ENCODE results near the gene RUFY4. TPM values are rescaled to one million over a fixed set of nuclear protein-coding genes. Genes with fewer than 3 reads are reported as not detected.
A peak's percentile ranks its signal among the peaks of the same experiment; 100 is the strongest.

RUFY4 gene
- total RNA-seq, 1 donor from 2014 or later, result not detected

DNA sequence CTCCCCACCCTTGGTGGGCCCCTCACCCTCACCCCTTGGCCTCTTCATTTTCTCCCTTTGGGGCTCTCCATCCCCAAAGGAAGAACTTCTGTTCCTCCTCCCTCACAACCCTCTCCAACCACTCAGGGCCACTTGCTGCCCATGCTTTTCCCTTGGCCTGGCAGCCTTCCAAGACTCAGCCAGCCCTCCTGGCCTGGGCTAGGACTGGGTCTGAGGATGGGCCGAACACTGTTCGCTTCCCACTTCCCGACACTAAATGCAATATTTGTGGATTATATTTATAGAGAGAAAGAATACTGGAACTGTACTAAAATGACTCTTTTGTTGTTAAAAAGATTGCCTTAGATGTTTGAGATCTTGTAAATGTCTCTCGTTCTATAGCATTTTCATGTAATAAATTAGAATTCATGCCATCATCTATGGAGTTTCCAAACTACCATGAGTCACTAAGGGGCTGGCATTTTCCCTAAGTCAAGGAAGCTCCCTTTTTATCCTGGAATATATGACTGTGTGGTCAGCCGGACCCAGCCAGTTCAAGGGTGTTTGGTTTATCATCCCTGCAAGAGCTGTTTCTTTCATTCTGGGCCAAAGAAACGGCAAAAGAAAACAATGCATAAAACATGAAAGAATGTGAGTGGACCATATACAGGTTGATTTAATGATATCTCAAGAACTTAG lies 60.5 kb downstream of the RUFY4 start:
- no peaks in the 10 kb centered on the region for H3K36me3 ChIP-seq
- TF ChIP-seq, protein P1, sequence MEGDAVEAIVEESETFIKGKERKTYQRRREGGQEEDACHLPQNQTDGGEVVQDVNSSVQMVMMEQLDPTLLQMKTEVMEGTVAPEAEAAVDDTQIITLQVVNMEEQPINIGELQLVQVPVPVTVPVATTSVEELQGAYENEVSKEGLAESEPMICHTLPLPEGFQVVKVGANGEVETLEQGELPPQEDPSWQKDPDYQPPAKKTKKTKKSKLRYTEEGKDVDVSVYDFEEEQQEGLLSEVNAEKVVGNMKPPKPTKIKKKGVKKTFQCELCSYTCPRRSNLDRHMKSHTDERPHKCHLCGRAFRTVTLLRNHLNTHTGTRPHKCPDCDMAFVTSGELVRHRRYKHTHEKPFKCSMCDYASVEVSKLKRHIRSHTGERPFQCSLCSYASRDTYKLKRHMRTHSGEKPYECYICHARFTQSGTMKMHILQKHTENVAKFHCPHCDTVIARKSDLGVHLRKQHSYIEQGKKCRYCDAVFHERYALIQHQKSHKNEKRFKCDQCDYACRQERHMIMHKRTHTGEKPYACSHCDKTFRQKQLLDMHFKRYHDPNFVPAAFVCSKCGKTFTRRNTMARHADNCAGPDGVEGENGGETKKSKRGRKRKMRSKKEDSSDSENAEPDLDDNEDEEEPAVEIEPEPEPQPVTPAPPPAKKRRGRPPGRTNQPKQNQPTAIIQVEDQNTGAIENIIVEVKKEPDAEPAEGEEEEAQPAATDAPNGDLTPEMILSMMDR (IDR thresholded peaks at IDR 0.05), result no peak
- ATAC-seq (no peak), DNase-seq (no peak)
- intact Hi-C loops (cut with DNase I), result no loop called here
- H3K4me3 ChIP-seq, result no peak overlapping the region
- H3K4me1 ChIP-seq, result peaks cover 13% of the 10 kb centered on the region
- H3K9me3 ChIP-seq, result no peaks in the 10 kb centered on the region
- no peaks in the 10 kb centered on the region for H3K27me3 ChIP-seq
- no peak overlapping the region for H3K27ac ChIP-seq

DNA sequence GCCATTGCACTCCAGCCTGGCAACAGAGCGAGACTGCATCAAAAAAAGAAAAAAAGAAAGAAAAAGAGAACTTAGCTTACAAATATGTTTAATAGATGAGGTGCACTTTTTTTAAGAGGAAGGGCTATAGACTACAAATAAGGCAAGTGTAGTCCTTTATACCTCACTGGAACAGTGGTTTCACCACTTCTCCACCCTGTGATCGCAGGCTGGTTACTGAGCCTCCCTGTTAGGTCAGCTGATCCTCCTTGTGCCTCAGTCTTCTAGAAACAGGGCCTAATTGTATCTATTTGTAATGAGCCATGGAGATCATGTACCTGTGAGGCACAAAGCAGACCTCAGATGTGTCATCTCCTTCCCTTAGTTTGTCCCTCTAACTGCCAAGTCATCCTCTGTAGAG lies 61.3 kb downstream of the RUFY4 start:
- Histone ChIP-seq H3K27ac (no peak overlapping the region), H3K36me3 (no peaks in the 10 kb centered on the region), H3K27me3 (no peaks in the 10 kb centered on the region), H3K4me1 (peaks cover 5% of the 10 kb centered on the region), H3K4me3 (no peak overlapping the region), H3K9me3 (no peaks in the 10 kb centered on the region)
- no peak for DNase-seq
- intact Hi-C loops (cut with DNase I), result no loop called here
- peak; percentile 26 for ATAC-seq
- TF ChIP-seq, protein P1 (IDR thresholded peaks at IDR 0.05), result no peak

DNA sequence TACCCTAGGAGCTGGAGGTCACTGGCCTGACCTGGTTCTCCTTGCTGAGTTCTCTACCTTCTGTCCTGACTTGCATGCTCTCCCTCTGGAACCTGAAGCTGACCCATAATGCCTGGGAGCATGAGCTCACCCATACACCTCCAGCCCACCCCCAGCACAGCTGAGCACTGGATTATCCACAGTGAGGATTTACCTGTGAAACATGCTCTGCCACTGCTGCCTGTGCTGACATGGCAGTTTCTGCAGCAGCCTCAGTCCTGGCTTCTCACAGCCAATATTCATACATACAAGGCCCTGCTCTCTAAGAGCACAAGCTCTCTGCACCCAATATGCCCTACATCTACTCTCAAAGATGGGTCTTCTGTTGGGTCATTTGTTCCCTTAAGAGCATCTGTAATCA lies 61.8 kb downstream of the RUFY4 start:
- Histone ChIP-seq H3K9me3 (no peaks in the 10 kb centered on the region), H3K4me3 (no peak overlapping the region), H3K27ac (no peak overlapping the region), H3K4me1 (peaks cover 4% of the 10 kb centered on the region), H3K27me3 (no peaks in the 10 kb centered on the region), H3K36me3 (no peaks in the 10 kb centered on the region)
- TF ChIP-seq, protein P1 (IDR thresholded peaks at IDR 0.05), result no peak
- intact Hi-C loops (cut with DNase I), result no loop called here
- peak; percentile 16 for ATAC-seq
- no peak for DNase-seq

DNA sequence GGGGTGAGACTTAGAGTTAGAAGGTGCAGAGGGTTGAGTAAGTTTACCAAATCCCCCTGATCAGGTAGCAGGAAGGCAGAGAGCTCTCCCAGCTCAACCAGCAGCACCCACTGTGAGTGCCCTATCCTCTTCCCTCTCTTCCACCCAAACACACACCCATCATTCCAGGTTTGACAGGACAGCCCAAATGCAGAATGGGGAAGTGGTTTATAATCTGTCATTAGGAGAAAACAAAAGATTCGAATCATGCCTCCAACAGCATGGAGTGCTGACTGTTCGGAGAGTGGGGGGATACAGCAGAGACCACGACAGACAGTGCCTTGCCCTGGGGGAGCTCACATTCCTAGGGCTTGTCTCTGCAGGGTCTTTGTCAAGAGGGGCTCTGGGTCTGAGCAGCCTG lies 68.5 kb downstream of the RUFY4 start:
- H3K4me1 ChIP-seq, result no peaks in the 10 kb centered on the region
- no peak overlapping the region for H3K27ac ChIP-seq
- no peaks in the 10 kb centered on the region for H3K9me3 ChIP-seq
- TF ChIP-seq, protein P1 (IDR thresholded peaks at IDR 0.05), result no peak
- no peaks in the 10 kb centered on the region for H3K36me3 ChIP-seq
- H3K27me3 ChIP-seq, result peaks cover 7% of the 10 kb centered on the region
- DNase-seq (no peak), ATAC-seq (peak; percentile 38)
- H3K4me3 ChIP-seq, result no peak overlapping the region
- intact Hi-C loops (cut with DNase I), result no loop called here

DNA sequence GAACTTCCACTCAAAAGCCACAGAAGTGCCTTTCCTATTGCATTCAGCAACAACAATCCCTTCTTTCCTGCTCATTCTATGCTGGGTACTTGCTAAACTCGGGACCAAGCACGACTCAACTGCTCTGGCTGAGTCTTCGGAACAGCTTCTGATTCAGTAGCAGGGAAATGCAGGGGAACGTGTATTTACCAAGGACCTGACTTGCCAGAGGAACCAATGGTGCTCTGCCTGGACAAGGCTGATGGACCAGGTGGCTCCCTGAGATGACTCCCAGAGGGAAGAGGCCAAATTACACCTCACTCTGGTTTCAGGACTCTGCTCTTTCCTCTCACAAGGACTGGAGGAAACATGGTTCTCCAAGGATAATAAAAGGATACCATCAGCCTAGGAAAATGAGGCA lies 69.0 kb downstream of the RUFY4 start:
- Histone ChIP-seq H3K36me3 (no peaks in the 10 kb centered on the region), H3K9me3 (no peaks in the 10 kb centered on the region), H3K4me1 (no peaks in the 10 kb centered on the region), H3K27me3 (peaks cover 7% of the 10 kb centered on the region), H3K27ac (no peak overlapping the region), H3K4me3 (no peak overlapping the region)
- ATAC-seq (no peak), DNase-seq (no peak)
- intact Hi-C loops (cut with DNase I), result no loop called here
- TF ChIP-seq, protein P1 (IDR thresholded peaks at IDR 0.05), result no peak

Other genes with a start within 250 kb of the RUFY4 start
- gene TNS1, start 66.3 kb upstream of the RUFY4 start, total RNA-seq, result 669 TPM
- gene CXCR2, start 56.8 kb downstream of the RUFY4 start, total RNA-seq, result 9.0 TPM
- gene CXCR1, start 97.7 kb downstream of the RUFY4 start, total RNA-seq, result 5.3 TPM
- gene ARPC2, start 147.9 kb downstream of the RUFY4 start, total RNA-seq, result 357 TPM
- 2.6 TPM for gene GPBAR1, start 191.8 kb downstream of the RUFY4 start, total RNA-seq
- gene AAMP, start 200.9 kb downstream of the RUFY4 start, total RNA-seq, result 55.9 TPM
- 65.4 TPM for gene PNKD, start 201.3 kb downstream of the RUFY4 start, total RNA-seq
- gene TMBIM1, start 223.2 kb downstream of the RUFY4 start, total RNA-seq, result 281 TPM

Measured in upper lobe of right lung (tissue), 1 donor.